ENCODE results near the gene TPRG1.

The TPRG1 gene

DNA sequence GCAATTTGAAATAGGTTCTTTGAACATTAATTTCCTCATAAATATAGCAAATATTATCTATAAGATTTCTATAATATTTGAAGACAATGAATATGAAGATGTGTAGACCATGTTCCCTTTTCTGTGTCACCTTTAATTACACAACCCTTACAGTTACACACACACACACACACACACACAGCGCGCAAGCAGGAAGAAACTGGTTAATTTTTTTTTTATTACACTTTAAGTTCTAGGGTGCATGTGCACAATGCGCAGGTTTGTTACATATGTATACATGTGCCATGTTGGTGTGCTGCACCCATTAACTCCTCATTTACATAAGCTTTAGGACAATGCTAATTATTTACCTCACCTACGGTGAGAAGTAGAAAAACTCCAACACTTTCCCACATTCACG lies 122.9 kb downstream of the TPRG1 start:
- Histone ChIP-seq H3K9ac (ENCODE audit: low read length) (no peak overlapping the region), H3K4me3 (ENCODE audit: low read length) (no peak overlapping the region), H3K36me3 (ENCODE audit: control insufficient read depth, insufficient read depth, low read length) (no peaks in the 10 kb centered on the region), H3K4me1 (ENCODE audit: control insufficient read depth, insufficient read depth, low read length) (peaks cover 14% of the 10 kb centered on the region), H3K9me3 (ENCODE audit: control insufficient read depth, low read length) (no peaks in the 10 kb centered on the region), H3K27me3 (ENCODE audit: control insufficient read depth, insufficient read depth, low read length) (no peaks in the 10 kb centered on the region)

DNA sequence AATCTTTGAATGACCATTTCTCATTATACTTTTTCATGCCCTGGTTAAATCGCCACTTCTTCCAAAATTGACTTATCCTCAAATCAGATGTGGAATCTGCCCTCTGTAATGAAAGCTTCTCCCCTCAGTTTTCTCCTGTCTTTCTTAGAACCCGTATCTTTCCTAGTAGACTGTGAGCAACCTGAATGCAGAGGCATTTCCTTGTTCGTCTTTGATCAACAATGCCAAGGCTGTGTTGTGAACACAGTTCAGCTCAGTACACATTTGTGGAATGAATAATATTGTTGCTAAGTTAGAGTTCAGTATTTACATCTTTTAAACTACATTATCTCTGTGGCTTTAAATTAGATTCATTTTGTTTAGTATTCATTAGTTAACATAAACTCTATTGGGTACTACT lies 123.3 kb downstream of the TPRG1 start:
- H3K9ac ChIP-seq (ENCODE audit: low read length) = no peak overlapping the region
- H3K36me3 ChIP-seq (ENCODE audit: control insufficient read depth, insufficient read depth, low read length) = no peaks in the 10 kb centered on the region
- no peaks in the 10 kb centered on the region for H3K27me3 ChIP-seq (ENCODE audit: control insufficient read depth, insufficient read depth, low read length)
- H3K9me3 ChIP-seq (ENCODE audit: control insufficient read depth, low read length) = no peaks in the 10 kb centered on the region
- H3K4me1 ChIP-seq (ENCODE audit: control insufficient read depth, insufficient read depth, low read length) = peaks cover 14% of the 10 kb centered on the region
- no peak overlapping the region for H3K4me3 ChIP-seq (ENCODE audit: low read length)

DNA sequence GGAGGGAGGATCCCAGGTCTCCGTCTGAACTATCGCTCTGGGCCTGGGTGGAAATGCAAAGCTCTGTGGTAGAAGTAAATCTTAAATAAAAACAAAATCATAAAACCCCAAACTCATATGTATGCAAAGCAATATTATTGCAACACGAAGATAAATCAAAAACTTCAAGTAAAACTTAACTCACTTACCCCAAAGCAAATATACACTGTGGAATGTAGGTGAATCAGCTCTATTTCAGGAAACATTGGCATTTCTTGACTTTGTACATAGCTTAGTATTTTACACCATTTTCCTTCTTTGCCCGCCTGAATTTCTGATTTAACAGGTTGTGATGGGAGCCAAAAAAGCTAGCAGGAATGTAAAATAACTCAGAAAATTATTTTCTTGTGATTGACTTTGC lies 126.2 kb downstream of the TPRG1 start:
- peaks cover 11% of the 10 kb centered on the region for H3K4me1 ChIP-seq (ENCODE audit: control insufficient read depth, insufficient read depth, low read length)
- no peak overlapping the region for H3K4me3 ChIP-seq (ENCODE audit: low read length)
- no peak overlapping the region for H3K9ac ChIP-seq (ENCODE audit: low read length)
- H3K36me3 ChIP-seq (ENCODE audit: control insufficient read depth, insufficient read depth, low read length) = no peaks in the 10 kb centered on the region
- H3K27me3 ChIP-seq (ENCODE audit: control insufficient read depth, insufficient read depth, low read length) = no peaks in the 10 kb centered on the region
- no peaks in the 10 kb centered on the region for H3K9me3 ChIP-seq (ENCODE audit: control insufficient read depth, low read length)

DNA sequence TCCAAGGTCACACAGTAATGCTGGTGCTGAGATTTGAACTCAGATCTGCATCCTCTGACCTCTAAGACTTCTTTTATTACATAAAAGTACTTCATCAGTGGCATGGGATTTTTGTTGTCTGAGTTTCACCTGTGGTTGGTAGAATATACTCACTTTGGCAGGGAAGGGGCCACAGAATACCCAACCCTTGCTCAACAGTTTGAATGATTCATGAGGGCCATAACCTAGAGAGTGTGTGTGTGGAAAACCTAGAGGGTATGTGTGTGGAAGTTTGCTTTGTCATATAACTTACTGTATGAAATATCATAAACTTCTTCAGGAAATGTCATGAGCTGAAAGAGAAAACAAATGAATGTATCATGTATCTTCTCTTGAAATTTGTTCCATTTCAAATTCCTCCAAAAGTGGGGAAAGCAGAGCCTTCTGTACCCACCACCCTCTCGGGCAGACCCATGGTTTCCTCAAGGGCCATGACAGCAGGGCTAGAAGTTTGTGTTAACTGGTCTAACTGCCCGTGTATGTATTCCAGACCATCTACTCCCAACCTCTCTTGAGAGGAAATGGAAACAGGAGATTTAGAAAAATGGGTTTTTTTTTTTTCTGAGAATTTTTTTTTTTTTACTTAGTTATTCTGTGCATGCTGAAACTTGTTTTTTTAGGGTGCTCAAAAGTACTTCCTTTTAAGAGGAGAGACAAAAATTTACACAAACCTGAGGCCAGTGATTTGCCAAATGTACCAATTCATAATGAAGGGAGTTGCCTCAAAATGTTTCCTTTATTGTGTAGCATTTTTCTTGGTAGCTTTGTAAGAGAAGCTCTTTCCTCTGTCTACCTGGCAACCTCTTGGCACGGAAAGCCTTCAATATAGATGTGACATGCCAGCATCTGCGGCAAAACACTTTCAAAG lies 127.0 kb downstream of the TPRG1 start:
- H3K9ac ChIP-seq (ENCODE audit: low read length) = no peak overlapping the region
- no peaks in the 10 kb centered on the region for H3K9me3 ChIP-seq (ENCODE audit: control insufficient read depth, low read length)
- peaks cover 9% of the 10 kb centered on the region for H3K4me1 ChIP-seq (ENCODE audit: control insufficient read depth, insufficient read depth, low read length)
- no peaks in the 10 kb centered on the region for H3K27me3 ChIP-seq (ENCODE audit: control insufficient read depth, insufficient read depth, low read length)
- no peaks in the 10 kb centered on the region for H3K36me3 ChIP-seq (ENCODE audit: control insufficient read depth, insufficient read depth, low read length)
- H3K4me3 ChIP-seq (ENCODE audit: low read length) = no peak overlapping the region

DNA sequence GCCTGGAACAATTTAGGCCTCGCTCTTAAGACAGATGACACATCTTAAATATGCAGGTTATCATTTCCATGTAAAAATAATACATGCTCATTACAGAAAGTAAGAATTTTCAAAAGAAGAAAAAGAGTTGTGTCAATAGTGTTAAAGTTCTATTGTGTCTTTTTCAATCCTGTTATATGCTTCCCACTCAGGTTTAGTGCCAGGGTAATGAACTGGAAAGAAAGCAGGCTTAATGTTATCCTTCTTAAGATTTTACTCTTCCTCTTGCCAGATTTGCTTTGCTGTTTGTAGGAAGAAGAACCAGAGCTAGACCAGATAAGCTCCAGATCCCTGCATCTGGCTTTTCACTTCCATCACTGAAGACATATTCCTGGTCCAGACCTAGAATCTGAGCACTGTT lies 128.6 kb downstream of the TPRG1 start:
- Histone ChIP-seq H3K27me3 (ENCODE audit: control insufficient read depth, insufficient read depth, low read length) (no peaks in the 10 kb centered on the region), H3K4me1 (ENCODE audit: control insufficient read depth, insufficient read depth, low read length) (peaks cover 19% of the 10 kb centered on the region), H3K36me3 (ENCODE audit: control insufficient read depth, insufficient read depth, low read length) (no peaks in the 10 kb centered on the region), H3K4me3 (ENCODE audit: low read length) (no peak overlapping the region), H3K9me3 (ENCODE audit: control insufficient read depth, low read length) (no peaks in the 10 kb centered on the region), H3K9ac (ENCODE audit: low read length) (no peak overlapping the region)

DNA sequence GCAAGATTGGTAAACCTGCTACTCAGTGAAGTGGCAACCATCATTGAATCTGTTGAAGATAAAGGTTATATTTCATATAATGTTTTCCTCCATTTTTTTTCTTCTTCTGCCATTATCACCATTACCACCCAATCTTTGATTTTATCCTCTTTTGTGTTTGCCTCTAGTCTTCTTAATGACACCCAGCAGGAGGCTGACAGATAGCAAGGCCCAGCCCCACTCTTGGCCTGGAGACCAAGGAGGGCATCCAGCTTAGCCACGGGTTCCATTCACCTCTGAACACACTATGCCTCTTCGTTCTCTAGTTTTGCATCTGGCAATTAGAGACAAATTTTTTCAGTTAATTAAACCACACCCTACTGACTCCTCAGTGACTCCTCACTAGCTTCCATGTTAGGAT lies 129.7 kb downstream of the TPRG1 start:
- Histone ChIP-seq H3K9me3 (ENCODE audit: control insufficient read depth, low read length) (no peaks in the 10 kb centered on the region), H3K4me1 (ENCODE audit: control insufficient read depth, insufficient read depth, low read length) (peaks cover 30% of the 10 kb centered on the region), H3K9ac (ENCODE audit: low read length) (no peak overlapping the region), H3K4me3 (ENCODE audit: low read length) (no peak overlapping the region), H3K27me3 (ENCODE audit: control insufficient read depth, insufficient read depth, low read length) (no peaks in the 10 kb centered on the region), H3K36me3 (ENCODE audit: control insufficient read depth, insufficient read depth, low read length) (no peaks in the 10 kb centered on the region)

DNA sequence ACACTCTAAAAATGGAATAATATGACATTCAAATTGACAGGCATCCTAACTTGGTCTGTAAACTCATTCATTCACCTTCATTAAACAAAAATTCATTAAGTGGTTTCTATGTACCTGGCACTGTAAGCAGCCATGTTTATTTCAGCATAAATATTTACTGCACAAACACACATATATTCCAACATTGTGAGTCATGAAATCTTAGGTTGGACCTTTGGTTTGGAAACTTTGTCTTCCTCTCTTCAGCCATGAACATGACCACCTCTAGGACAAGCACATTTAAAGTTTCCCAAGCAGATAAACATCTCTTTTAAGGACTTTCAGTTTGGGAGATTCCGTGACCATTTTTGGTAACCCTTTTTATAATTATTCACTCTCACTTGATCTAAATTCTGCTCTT lies 131.8 kb downstream of the TPRG1 start:
- Histone ChIP-seq H3K9ac (ENCODE audit: low read length) (no peak overlapping the region), H3K4me3 (ENCODE audit: low read length) (no peak overlapping the region), H3K9me3 (ENCODE audit: control insufficient read depth, low read length) (no peaks in the 10 kb centered on the region), H3K4me1 (ENCODE audit: control insufficient read depth, insufficient read depth, low read length) (peaks cover 30% of the 10 kb centered on the region), H3K27me3 (ENCODE audit: control insufficient read depth, insufficient read depth, low read length) (no peaks in the 10 kb centered on the region), H3K36me3 (ENCODE audit: control insufficient read depth, insufficient read depth, low read length) (no peaks in the 10 kb centered on the region)

DNA sequence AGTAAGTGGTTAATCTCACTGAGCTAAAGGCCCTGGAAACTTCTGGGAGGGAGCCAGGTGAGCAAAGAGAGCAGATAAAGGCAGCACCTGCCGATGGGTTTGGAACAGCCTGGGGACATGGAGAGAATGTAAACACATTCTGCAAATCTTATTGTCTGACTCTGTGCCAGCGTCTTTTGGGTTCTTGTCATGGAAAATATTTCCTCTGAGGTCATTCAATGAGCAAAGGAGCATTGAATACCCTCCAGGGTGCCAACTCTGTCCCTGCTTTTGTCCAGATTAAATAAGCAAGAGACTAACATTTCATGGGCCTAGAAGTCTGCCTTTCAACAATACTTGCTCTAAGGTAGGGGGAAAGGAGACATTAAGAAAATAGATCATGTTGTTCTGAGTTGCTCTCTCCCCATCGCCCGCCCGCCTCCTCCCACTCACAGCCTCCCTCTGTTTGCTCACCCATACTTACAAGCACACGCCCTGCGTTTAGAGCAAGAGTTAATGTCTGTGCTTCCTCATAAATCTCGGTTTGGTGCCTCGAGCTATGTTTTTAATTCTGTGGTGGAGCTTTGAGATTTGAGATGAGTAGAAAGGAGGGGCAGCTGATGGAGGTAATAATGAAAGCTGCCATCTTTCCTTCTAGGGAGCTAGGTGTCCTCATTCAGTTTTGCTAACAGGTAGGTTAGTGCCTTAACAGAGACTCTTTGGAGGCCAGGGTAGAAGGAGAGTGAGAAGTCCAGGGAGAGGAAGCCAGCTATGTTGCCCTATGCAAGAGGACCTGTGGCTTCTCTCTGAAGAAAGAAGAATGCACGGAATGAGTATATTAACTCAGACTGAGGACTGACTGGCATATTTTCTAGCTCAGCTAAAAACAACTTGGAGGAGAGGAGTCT lies 132.9 kb downstream of the TPRG1 start:
- Histone ChIP-seq H3K9ac (ENCODE audit: low read length) (peak overlapping the region; percentile 51), H3K9me3 (ENCODE audit: control insufficient read depth, low read length) (no peaks in the 10 kb centered on the region), H3K4me1 (ENCODE audit: control insufficient read depth, insufficient read depth, low read length) (peaks cover 37% of the 10 kb centered on the region), H3K36me3 (ENCODE audit: control insufficient read depth, insufficient read depth, low read length) (no peaks in the 10 kb centered on the region), H3K27me3 (ENCODE audit: control insufficient read depth, insufficient read depth, low read length) (no peaks in the 10 kb centered on the region), H3K4me3 (ENCODE audit: low read length) (no peak overlapping the region)

DNA sequence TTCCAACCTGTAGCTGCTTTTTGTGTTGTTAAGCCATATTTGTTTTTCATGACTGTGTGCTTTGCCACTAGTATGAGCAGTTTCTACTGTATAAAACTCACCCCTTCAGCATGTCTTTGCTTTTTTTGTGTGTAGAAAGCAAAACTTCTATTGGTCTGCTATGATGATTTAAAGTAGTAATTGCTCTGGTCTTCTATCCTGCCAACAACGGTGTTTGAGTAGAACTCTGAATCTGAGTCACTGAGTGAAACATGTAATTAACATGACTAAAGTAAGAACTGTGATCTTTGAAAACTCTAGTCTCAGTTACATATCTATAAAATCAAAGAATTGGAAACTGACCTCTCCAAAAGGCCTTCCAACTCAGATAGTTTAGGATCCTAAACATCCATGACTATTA lies 133.6 kb downstream of the TPRG1 start:
- H3K4me1 ChIP-seq (ENCODE audit: control insufficient read depth, insufficient read depth, low read length) = peaks cover 40% of the 10 kb centered on the region
- no peak overlapping the region for H3K4me3 ChIP-seq (ENCODE audit: low read length)
- H3K9ac ChIP-seq (ENCODE audit: low read length) = peak overlapping the region; percentile 51
- H3K27me3 ChIP-seq (ENCODE audit: control insufficient read depth, insufficient read depth, low read length) = no peaks in the 10 kb centered on the region
- no peaks in the 10 kb centered on the region for H3K9me3 ChIP-seq (ENCODE audit: control insufficient read depth, low read length)
- no peaks in the 10 kb centered on the region for H3K36me3 ChIP-seq (ENCODE audit: control insufficient read depth, insufficient read depth, low read length)

DNA sequence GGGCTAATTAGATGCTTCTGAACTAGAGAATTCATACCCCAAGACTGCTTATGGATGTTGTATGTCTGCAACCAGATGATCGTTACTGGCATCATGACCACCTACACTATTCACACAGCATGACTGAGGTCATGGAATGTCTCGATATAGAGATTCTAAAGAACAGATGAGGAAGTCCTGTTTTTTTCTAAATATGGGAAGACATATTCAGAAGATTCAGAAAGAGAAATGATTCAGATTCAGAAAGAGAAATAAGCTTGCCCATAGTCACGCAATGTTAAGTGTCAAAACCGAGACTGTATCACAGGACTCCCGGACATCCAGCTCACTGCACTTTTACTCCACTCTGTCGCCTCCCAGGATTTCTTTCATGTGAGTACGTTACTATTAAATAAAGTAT lies 136.2 kb downstream of the TPRG1 start:
- Histone ChIP-seq H3K9ac (ENCODE audit: low read length) (no peak overlapping the region), H3K9me3 (ENCODE audit: control insufficient read depth, low read length) (no peaks in the 10 kb centered on the region), H3K36me3 (ENCODE audit: control insufficient read depth, insufficient read depth, low read length) (no peaks in the 10 kb centered on the region), H3K27me3 (ENCODE audit: control insufficient read depth, insufficient read depth, low read length) (no peaks in the 10 kb centered on the region), H3K4me1 (ENCODE audit: control insufficient read depth, insufficient read depth, low read length) (peaks cover 40% of the 10 kb centered on the region), H3K4me3 (ENCODE audit: low read length) (no peak overlapping the region)

DNA sequence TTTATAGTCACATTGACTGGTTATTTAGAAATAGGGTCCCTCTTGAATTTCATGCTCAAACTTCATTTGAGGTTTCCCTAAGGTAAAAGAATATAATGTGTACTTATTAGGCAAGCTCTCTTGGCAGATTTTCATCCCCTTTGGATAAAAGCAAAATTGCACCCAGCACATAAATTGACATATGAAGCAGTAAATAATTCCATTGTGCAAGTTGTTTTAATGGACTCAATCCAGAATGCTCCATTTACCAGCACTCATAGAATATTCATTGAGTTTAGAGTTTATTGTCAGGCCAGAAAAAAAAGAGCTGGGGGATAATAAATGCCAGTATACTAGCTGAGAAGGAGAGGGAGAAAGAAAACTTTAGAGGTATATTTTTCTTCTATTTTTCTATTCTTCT lies 136.8 kb downstream of the TPRG1 start:
- peaks cover 36% of the 10 kb centered on the region for H3K4me1 ChIP-seq (ENCODE audit: control insufficient read depth, insufficient read depth, low read length)
- no peak overlapping the region for H3K9ac ChIP-seq (ENCODE audit: low read length)
- H3K27me3 ChIP-seq (ENCODE audit: control insufficient read depth, insufficient read depth, low read length) = no peaks in the 10 kb centered on the region
- H3K36me3 ChIP-seq (ENCODE audit: control insufficient read depth, insufficient read depth, low read length) = no peaks in the 10 kb centered on the region
- no peak overlapping the region for H3K4me3 ChIP-seq (ENCODE audit: low read length)
- no peaks in the 10 kb centered on the region for H3K9me3 ChIP-seq (ENCODE audit: control insufficient read depth, low read length)

DNA sequence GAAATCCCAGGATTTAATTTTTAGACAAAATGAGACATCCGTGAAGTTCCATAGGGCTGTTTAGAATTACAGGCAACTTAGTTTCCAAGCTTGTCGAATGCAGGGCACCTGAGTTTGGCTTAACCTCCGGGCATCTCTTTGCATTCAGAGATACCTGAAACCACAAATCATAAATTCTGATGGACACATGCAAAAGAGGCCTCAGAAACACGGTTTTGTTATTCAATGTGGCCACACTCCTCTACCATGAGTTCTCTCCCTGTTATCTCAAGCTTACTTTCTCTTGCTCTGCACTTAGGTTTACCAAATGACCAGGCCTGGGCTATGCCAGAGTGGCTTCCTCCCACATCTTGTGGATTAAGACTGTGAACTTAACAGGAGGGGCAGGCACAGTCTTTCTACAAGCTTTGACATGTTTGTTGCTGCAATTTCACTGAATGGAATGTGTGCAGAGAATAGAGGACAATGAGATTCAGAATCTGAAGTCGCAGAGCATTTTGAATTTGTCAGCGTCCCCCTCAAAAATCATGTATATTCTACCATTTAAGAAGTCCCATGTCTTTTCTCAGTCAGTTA lies 137.7 kb downstream of the TPRG1 start:
- no peaks in the 10 kb centered on the region for H3K9me3 ChIP-seq (ENCODE audit: control insufficient read depth, low read length)
- no peaks in the 10 kb centered on the region for H3K27me3 ChIP-seq (ENCODE audit: control insufficient read depth, insufficient read depth, low read length)
- H3K36me3 ChIP-seq (ENCODE audit: control insufficient read depth, insufficient read depth, low read length) = no peaks in the 10 kb centered on the region
- no peak overlapping the region for H3K9ac ChIP-seq (ENCODE audit: low read length)
- H3K4me3 ChIP-seq (ENCODE audit: low read length) = no peak overlapping the region
- peaks cover 27% of the 10 kb centered on the region for H3K4me1 ChIP-seq (ENCODE audit: control insufficient read depth, insufficient read depth, low read length)

All from mucosa of stomach (tissue), 1 donor.